Neural cell (in vitro differentiated cells): Measurements from ENCODE around the gene C11orf16.

ENCODE experiments used
- EZH2 ChIP-seq: fragments of 200-600, 300-800 bp; shearing (Covaris generic), sonication (generic); IDR thresholded peaks from 2 replicates; pipeline ENCODE4 v1.6.1; 2014; ENCODE audit warnings: antibody characterized with exemption, low read length, borderline replicate concordance, mild to moderate bottlenecking; ENCODE audit not compliant: insufficient read depth, poor library complexity, severe bottlenecking
- POLR2AphosphoS5 ChIP-seq: IDR thresholded peaks from 2 replicates; pipeline ENCODE4 v1.6.1; 2012
- RAD21 ChIP-seq: fragments of 450-650 bp; conservative IDR thresholded peaks from 2 replicates; pipeline ENCODE4 v1.6.1; 2014; ENCODE audit warnings: antibody characterized with exemption, mild to moderate bottlenecking, moderate library complexity
- TAF1 ChIP-seq: IDR thresholded peaks from 2 replicates; pipeline ENCODE4 v1.6.1; 2012; ENCODE audit warnings: low read depth
- TF ChIP-seq, protein P1 (sequence below): fragments of 450-650 bp; IDR thresholded peaks from 2 replicates; pipeline ENCODE4 v1.5.1; 2014; ENCODE audit warnings: antibody characterized with exemption, mild to moderate bottlenecking, moderate library complexity; ENCODE audit not compliant: poor library complexity, severe bottlenecking
- TF ChIP-seq, protein P2 (sequence below): IDR thresholded peaks from 2 replicates; pipeline ENCODE4 v1.6.1; 2012; ENCODE audit warnings: borderline replicate concordance

DNA sequence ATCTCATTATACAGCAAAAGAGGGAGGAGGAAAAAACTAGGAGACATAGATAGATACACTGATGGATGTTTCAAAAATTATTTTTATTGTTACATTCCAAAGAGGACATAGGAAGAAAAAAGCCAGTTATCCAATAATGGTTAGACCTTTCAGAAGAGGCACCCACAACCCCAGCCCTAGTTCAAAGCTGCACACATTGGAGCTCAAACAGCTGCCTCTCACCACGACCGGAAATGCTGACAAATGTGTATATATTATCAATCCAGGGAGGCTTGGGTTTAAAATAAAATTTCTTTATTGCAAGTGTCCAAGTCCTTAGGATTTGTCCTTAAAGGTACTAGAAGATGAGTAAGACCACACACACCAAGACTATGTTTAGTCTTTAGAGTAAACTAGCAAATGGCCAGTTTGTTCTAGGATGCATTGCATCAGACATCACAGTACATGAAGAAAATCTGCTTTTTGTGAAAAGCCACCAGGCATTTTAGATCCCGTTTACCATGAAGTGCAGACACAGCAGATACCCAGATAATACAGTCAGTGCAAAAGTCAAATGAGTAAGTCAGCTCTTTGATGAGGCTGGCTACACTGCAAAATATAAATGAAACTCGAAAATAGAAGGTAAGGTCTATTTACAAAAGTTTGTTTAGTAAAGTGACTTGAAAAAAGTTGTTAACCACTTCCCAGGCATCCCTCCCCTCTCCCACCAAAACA lies 14.6 kb upstream of the C11orf16 start:
- no peak for TF ChIP-seq POLR2AphosphoS5
- TF ChIP-seq, protein P1, sequence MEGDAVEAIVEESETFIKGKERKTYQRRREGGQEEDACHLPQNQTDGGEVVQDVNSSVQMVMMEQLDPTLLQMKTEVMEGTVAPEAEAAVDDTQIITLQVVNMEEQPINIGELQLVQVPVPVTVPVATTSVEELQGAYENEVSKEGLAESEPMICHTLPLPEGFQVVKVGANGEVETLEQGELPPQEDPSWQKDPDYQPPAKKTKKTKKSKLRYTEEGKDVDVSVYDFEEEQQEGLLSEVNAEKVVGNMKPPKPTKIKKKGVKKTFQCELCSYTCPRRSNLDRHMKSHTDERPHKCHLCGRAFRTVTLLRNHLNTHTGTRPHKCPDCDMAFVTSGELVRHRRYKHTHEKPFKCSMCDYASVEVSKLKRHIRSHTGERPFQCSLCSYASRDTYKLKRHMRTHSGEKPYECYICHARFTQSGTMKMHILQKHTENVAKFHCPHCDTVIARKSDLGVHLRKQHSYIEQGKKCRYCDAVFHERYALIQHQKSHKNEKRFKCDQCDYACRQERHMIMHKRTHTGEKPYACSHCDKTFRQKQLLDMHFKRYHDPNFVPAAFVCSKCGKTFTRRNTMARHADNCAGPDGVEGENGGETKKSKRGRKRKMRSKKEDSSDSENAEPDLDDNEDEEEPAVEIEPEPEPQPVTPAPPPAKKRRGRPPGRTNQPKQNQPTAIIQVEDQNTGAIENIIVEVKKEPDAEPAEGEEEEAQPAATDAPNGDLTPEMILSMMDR = no peak
- TF ChIP-seq EZH2 = no peak
- TF ChIP-seq TAF1 = no peak
- no peak for TF ChIP-seq RAD21
- TF ChIP-seq, protein P2, sequence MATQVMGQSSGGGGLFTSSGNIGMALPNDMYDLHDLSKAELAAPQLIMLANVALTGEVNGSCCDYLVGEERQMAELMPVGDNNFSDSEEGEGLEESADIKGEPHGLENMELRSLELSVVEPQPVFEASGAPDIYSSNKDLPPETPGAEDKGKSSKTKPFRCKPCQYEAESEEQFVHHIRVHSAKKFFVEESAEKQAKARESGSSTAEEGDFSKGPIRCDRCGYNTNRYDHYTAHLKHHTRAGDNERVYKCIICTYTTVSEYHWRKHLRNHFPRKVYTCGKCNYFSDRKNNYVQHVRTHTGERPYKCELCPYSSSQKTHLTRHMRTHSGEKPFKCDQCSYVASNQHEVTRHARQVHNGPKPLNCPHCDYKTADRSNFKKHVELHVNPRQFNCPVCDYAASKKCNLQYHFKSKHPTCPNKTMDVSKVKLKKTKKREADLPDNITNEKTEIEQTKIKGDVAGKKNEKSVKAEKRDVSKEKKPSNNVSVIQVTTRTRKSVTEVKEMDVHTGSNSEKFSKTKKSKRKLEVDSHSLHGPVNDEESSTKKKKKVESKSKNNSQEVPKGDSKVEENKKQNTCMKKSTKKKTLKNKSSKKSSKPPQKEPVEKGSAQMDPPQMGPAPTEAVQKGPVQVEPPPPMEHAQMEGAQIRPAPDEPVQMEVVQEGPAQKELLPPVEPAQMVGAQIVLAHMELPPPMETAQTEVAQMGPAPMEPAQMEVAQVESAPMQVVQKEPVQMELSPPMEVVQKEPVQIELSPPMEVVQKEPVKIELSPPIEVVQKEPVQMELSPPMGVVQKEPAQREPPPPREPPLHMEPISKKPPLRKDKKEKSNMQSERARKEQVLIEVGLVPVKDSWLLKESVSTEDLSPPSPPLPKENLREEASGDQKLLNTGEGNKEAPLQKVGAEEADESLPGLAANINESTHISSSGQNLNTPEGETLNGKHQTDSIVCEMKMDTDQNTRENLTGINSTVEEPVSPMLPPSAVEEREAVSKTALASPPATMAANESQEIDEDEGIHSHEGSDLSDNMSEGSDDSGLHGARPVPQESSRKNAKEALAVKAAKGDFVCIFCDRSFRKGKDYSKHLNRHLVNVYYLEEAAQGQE = no peak
